CD4-positive, CD25-positive, alpha-beta regulatory T cell (primary cell): ENCODE data around the gene HAL. TPM values are rescaled to one million over a fixed set of nuclear protein-coding genes. Genes with fewer than 3 reads are reported as not detected.
A peak's percentile ranks its signal among the peaks of the same experiment; 100 is the strongest.

Experiments used
- ATAC-seq, 2 donors: fragments of 150-1000 bp; cut with Tn5 transposase; one replicate each; pipeline ENCODE4 v1.10.0; 2021; ENCODE audit warnings: low read depth in 2 of 2, moderate number of reproducible peaks in 2 of 2, moderate library complexity in 1 of 2
- DNase-seq, 3 donors: peaks; one replicate each; pipeline versions ENCODE4 v3.0.0 to v3.0.0-alpha.2; 2012 to 2022; ENCODE audit warnings: mixed read lengths in 1 of 3
- H3K27ac ChIP-seq: one replicate; pipeline ENCODE4 v1.7.0; 2013; ENCODE audit warnings: mild to moderate bottlenecking, low read length; ENCODE audit not compliant: insufficient read depth, poor library complexity, severe bottlenecking
- H3K27me3 ChIP-seq: one replicate; pipeline ENCODE4 v1.7.0; 2013; ENCODE audit warnings: low read length; ENCODE audit not compliant: control insufficient read depth, insufficient read depth
- H3K36me3 ChIP-seq: one replicate; pipeline ENCODE4 v1.7.0; 2013; ENCODE audit warnings: mild to moderate bottlenecking, low read length, moderate library complexity; ENCODE audit not compliant: control insufficient read depth, insufficient read depth
- H3K4me1 ChIP-seq: 2 replicates; pipeline ENCODE4 v1.7.0; 2013; ENCODE audit warnings: mild to moderate bottlenecking, low read length; ENCODE audit not compliant: insufficient read depth, control insufficient read depth, poor library complexity, severe bottlenecking
- H3K4me3 ChIP-seq: one replicate; pipeline ENCODE4 v1.7.0; 2013; ENCODE audit warnings: low read depth, mild to moderate bottlenecking, low read length, moderate library complexity
- H3K9me3 ChIP-seq, 2 experiments: 1 replicate in 1 of 2; 2 replicates in 1 of 2; pipeline ENCODE4 v1.7.0; 2013; ENCODE audit warnings: low read length in 2 of 2, mild to moderate bottlenecking in 1 of 2, moderate library complexity in 1 of 2; ENCODE audit not compliant: control insufficient read depth in 2 of 2
- H3K27ac Mint-ChIP-seq, 3 donors: one replicate each; pipeline ENCODE4 v1.8.0; 2020 to 2022; ENCODE audit warnings: mild to moderate bottlenecking in 3 of 3, mixed read lengths in 3 of 3, moderate library complexity in 2 of 3
- H3K27me3 Mint-ChIP-seq: one replicate; pipeline ENCODE4 v1.8.0; 2022; ENCODE audit warnings: mild to moderate bottlenecking, mixed read lengths
- H3K36me3 Mint-ChIP-seq: one replicate; pipeline ENCODE4 v1.8.0; 2020; ENCODE audit warnings: mixed read lengths
- H3K4me1 Mint-ChIP-seq, 4 donors: one replicate each; pipeline ENCODE4 v1.8.0; 2020 to 2022; ENCODE audit warnings: mixed read lengths in 4 of 4, mild to moderate bottlenecking in 1 of 4
- H3K4me3 Mint-ChIP-seq, 4 donors: one replicate each; pipeline ENCODE4 v1.8.0; 2020 to 2022; ENCODE audit warnings: mild to moderate bottlenecking in 4 of 4, mixed read lengths in 4 of 4, moderate library complexity in 3 of 4
- H3K9me3 Mint-ChIP-seq, 7 donors: one replicate each; pipeline ENCODE4 v1.8.0; 2020 to 2022; ENCODE audit warnings: mixed read lengths in 7 of 7, mild to moderate bottlenecking in 3 of 7, moderate library complexity in 2 of 7
- polyA plus RNA-seq, 4 donors: library from polyadenylated mRNA; unstranded; fragments of 300-500 nt; fragmentation: Illumina TruSeq; gene quantifications; one replicate each; pipeline ENCODE4 v1.2.3, GENCODE V29; 2021
- total RNA-seq: library from RNA; stranded (reverse); gene quantifications from one replicate; pipeline ENCODE4 v1.2.3, GENCODE V29; 2022

Gene HAL
- total and polyA plus RNA-seq, 5 donors from 2014 or later = 0.57 TPM; not detected in 4

- H3K36me3 ChIP-seq = no peaks in the 10 kb centered on the region
- Mint-ChIP-seq H3K36me3 (no peaks in the 10 kb centered on the region), H3K4me1 (peaks cover 0 to 10% (median 5%) of the 10 kb centered on the region in 4 donors), H3K27me3 (no peaks in the 10 kb centered on the region), H3K4me3 (no peak overlapping the region), H3K9me3 (no peaks in the 10 kb centered on the region), H3K27ac (no peak overlapping the region)
- H3K27me3 ChIP-seq = no peaks in the 10 kb centered on the region
- no peak for ATAC-seq
- peaks cover 11% of the 10 kb centered on the region for H3K4me1 ChIP-seq
- H3K9me3 ChIP-seq = no peaks in the 10 kb centered on the region
- H3K27ac ChIP-seq = no peak overlapping the region
- no peak for DNase-seq
- no peak overlapping the region for H3K4me3 ChIP-seq
Observed at GRCh38 chr12:96039516-96039915, 43.4 kb upstream of the HAL start.

DNA sequence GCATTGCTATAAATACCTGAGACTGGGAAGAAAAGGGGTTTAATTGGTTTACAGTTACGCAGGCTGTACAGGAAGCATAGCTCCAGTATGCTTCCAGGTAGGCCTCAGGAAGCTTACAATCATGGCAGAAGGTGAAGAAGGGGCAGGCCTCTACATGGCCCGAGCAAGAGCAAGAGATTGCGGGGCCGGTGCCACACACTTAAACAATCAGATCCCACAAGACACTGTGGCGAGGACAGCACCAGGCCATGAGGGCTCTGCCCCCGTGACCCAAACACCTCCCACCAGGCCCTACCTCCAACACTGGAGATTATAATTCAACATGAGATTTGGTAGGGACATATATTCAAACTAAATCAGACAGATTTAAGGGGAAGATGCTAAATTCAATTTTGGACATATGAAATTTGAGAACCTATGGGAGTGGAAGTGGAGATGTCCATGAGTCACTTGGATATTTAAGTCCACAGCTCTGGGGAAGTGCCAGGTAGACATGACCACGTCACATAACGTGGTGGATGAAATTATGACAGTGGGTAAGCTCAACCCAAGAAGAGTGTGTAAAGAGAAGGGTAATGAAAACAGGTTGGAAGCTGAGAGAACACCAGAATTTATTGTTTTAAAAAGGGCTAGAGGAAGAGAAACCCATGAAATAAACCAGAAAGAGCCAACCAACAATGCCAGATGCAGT lies 40.8 kb upstream of the HAL start:
- DNase-seq (no peak), ATAC-seq (no peak)
- no peaks in the 10 kb centered on the region for H3K36me3 ChIP-seq
- no peak overlapping the region for H3K4me3 ChIP-seq
- Mint-ChIP-seq H3K36me3 (peaks cover 4% of the 10 kb centered on the region), H3K4me1 (peaks cover 3 to 11% (median 4%) of the 10 kb centered on the region in 4 donors), H3K27ac (no peak overlapping the region), H3K9me3 (no peaks in the 10 kb centered on the region), H3K4me3 (no peak overlapping the region), H3K27me3 (no peaks in the 10 kb centered on the region)
- H3K27me3 ChIP-seq = no peaks in the 10 kb centered on the region
- H3K4me1 ChIP-seq = peaks cover 26% of the 10 kb centered on the region
- no peak overlapping the region for H3K27ac ChIP-seq
- no peaks in the 10 kb centered on the region for H3K9me3 ChIP-seq

DNA sequence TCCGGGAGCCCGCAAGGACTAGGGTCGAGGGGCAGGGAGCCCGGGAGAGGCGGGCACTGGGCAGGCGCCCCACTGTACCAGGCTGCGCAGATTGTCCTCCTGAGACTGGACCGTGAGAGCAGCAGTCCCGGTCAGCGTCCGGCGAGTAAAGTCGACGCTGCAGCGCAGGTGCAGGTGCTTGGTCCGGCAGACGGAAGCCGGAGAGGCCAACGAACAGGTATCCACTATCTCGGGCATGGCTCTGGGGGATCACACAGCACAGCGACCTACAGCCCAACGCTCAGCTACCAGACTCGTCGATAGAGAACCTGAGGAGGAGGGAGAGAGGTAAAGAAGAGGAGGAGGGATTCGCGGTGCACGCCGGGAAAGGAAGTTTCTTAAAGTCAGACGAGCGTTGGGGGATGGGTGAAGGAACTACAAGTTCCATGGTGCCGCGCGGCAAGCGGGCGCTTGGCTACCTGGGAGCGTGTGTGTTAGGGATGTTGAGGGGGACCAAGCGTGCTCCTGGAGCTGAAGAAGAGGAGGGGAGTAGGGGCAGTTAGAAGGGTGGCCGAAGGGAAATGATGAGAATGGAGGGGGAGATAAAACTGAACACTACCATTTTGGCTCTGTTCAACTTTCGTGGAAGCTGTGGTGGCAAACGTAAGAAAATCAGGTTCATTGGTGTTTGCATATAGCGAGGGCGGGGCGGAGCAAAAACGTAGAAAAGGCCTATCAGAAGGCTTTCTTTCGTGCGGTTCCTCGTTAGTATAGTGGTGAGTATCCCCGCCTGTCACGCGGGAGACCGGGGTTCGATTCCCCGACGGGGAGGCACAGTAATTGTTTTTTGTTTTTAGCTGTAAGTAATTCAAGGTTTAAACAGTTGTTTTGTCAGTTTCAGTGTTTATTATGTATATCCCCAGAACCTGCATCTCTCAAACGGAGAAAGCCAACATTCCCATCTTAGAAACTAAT lies 39.4 kb upstream of the HAL start, which contains the start of gene LTA4H:
Gene LTA4H (minus strand): TSS at position 305 of the 954 bp plus-strand sequence. CDS start 68 bp downstream, at position 237.
- H3K27ac Mint-ChIP-seq = no peak within 1 kb of the TSS
- Histone ChIP-seq H3K4me3 (peak within 1 kb of the TSS; percentile 99), H3K36me3 (no peaks in the 10 kb centered on the region), H3K27me3 (no peaks in the 10 kb centered on the region), H3K4me1 (peaks cover 30% of the 10 kb centered on the region), H3K27ac (peak within 1 kb of the TSS; percentile 75), H3K9me3 (no peaks in the 10 kb centered on the region)
- peaks cover 8% of the 10 kb centered on the region for H3K36me3 Mint-ChIP-seq
- H3K4me1 Mint-ChIP-seq = peaks cover 3 to 19% (median 4%) of the 10 kb centered on the region in 4 donors
- no peaks in the 10 kb centered on the region for H3K9me3 Mint-ChIP-seq
- DNase-seq (peak; percentile 94 to 99 (median 98)), ATAC-seq (peak; percentile 94 to 96)
- H3K27me3 Mint-ChIP-seq = no peaks in the 10 kb centered on the region
- no peak within 1 kb of the TSS for H3K4me3 Mint-ChIP-seq

DNA sequence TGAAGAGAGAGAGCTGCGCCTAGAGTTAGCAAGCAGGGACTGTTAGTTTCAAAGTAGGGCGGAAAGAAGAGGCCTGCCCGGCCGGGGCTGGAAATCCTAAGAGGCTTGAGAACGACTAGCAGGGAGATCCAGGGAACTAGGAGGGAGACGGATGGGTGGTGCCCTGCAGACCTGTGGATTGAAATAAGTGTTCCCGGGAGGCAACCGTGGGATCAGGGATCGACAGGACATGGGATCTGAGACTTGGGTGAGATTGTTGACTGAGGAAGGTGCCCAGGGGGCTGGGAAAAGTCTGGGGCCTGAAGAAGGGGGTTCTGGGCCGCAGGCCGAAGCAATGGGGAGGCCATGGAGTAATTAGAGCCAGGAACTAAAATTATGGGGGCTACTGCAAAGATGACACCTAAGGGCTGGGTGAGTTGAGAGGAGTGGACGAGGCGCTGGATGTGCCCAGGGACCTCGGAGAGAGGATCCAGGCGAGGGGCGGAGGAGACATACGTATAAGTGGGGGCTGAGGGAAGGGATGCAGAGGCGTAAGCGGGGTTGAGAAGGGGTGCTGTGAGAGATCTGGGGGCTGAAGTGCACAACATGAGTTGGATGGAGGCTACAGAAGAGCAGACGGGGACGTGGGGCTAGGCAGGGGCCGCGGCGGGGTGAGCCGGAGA lies 38.6 kb upstream of the HAL start:
- peak overlapping the region; percentile 75 for H3K27ac ChIP-seq
- Mint-ChIP-seq H3K4me3 (no peak overlapping the region), H3K4me1 (peaks cover 10 to 25% (median 12%) of the 10 kb centered on the region in 4 donors), H3K27me3 (no peaks in the 10 kb centered on the region), H3K9me3 (no peaks in the 10 kb centered on the region), H3K36me3 (peaks cover 15% of the 10 kb centered on the region), H3K27ac (no peak overlapping the region)
- H3K4me3 ChIP-seq = peak overlapping the region; percentile 99
- peak in 1 of 3 donors; percentile 39 for DNase-seq
- no peaks in the 10 kb centered on the region for H3K36me3 ChIP-seq
- peaks cover 30% of the 10 kb centered on the region for H3K4me1 ChIP-seq
- H3K9me3 ChIP-seq = no peaks in the 10 kb centered on the region
- ATAC-seq = no peak
- H3K27me3 ChIP-seq = no peaks in the 10 kb centered on the region

GRCh38 chr12:96033549-96034389 lies 37.6 kb upstream of the HAL start:
- DNase-seq (no peak), ATAC-seq (no peak)
- no peaks in the 10 kb centered on the region for H3K36me3 ChIP-seq
- Mint-ChIP-seq H3K36me3 (peaks cover 15% of the 10 kb centered on the region), H3K4me1 (peaks cover 15 to 29% (median 16%) of the 10 kb centered on the region in 4 donors), H3K27ac (no peak overlapping the region), H3K4me3 (no peak overlapping the region), H3K27me3 (no peaks in the 10 kb centered on the region), H3K9me3 (no peaks in the 10 kb centered on the region)
- H3K4me3 ChIP-seq = peak overlapping the region; percentile 99
- H3K27ac ChIP-seq = no peak overlapping the region
- no peaks in the 10 kb centered on the region for H3K9me3 ChIP-seq
- H3K4me1 ChIP-seq = peaks cover 30% of the 10 kb centered on the region
- no peaks in the 10 kb centered on the region for H3K27me3 ChIP-seq

DNA sequence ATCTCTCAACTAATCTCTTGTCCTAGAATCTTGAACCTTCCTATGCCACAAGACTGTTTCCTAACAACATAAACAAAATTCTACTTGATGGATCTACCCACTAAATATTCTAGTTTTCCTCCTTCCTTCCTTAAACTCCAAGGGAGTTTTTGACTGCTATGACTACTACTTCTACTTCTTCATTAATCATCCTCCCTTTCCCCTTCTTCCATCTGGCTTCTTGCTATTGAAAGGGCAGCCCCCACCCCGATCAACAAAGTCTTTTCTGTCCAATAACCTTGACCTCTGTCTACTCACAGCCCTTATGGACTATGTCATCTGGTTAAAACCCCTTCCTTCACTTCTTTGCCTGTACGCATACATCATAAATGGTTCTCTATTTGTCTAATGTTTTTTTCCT lies 33.7 kb upstream of the HAL start:
- Histone ChIP-seq H3K4me3 (no peak overlapping the region), H3K36me3 (peaks cover 28% of the 10 kb centered on the region), H3K27me3 (no peaks in the 10 kb centered on the region), H3K27ac (no peak overlapping the region), H3K4me1 (peaks cover 23% of the 10 kb centered on the region), H3K9me3 (no peaks in the 10 kb centered on the region)
- DNase-seq (no peak), ATAC-seq (no peak)
- Mint-ChIP-seq H3K27ac (no peak overlapping the region), H3K4me1 (peaks cover 15 to 29% (median 17%) of the 10 kb centered on the region in 4 donors), H3K4me3 (peak overlapping the region in 1 of 4 donors; percentile 21), H3K36me3 (peaks cover 30% of the 10 kb centered on the region), H3K9me3 (no peaks in the 10 kb centered on the region), H3K27me3 (no peaks in the 10 kb centered on the region)

- Histone ChIP-seq H3K9me3 (no peaks in the 10 kb centered on the region), H3K4me1 (peaks cover 10% of the 10 kb centered on the region), H3K27me3 (no peaks in the 10 kb centered on the region), H3K4me3 (no peak overlapping the region), H3K27ac (no peak overlapping the region), H3K36me3 (peaks cover 34% of the 10 kb centered on the region)
- Mint-ChIP-seq H3K27ac (peak overlapping the region in 1 of 3 donors; percentile 31), H3K27me3 (no peaks in the 10 kb centered on the region), H3K4me3 (no peak overlapping the region), H3K9me3 (no peaks in the 10 kb centered on the region), H3K36me3 (peaks cover 33% of the 10 kb centered on the region), H3K4me1 (peaks cover 15 to 29% (median 17%) of the 10 kb centered on the region in 4 donors)
- ATAC-seq (no peak), DNase-seq (no peak)
Observed at GRCh38 chr12:96028538-96028937, 32.4 kb upstream of the HAL start.
